HG02973 (cell line): ENCODE data around the gene FNTB.

Experiments
- ATAC-seq: cut with Tn5 transposase; IDR thresholded peaks from one replicate; pipeline ENCODE4 v1.9.1; 2021; ENCODE audit warnings: moderate library complexity; ENCODE audit not compliant: unreplicated experiment

Gene FNTB

DNA sequence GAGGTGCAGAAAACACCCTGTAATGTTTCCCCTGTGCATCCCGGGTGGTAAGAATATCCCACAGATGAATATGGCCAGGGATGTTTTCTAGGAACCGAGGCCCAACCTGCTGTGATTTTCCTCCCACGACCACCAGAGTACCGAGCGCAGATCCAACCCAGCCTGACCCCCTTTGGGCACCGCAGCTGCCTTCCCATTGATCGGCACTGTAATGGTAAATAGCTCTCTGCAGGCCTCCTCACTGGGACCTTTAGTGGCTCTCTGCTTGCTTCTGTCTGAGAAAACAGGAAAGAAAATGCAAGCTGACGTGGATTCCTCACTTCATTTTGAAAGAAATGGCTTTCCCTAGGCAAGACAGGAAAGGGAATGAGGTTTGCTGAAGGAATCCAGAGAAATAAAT, 12.1 kb upstream of the FNTB start:
- no peak for ATAC-seq

DNA sequence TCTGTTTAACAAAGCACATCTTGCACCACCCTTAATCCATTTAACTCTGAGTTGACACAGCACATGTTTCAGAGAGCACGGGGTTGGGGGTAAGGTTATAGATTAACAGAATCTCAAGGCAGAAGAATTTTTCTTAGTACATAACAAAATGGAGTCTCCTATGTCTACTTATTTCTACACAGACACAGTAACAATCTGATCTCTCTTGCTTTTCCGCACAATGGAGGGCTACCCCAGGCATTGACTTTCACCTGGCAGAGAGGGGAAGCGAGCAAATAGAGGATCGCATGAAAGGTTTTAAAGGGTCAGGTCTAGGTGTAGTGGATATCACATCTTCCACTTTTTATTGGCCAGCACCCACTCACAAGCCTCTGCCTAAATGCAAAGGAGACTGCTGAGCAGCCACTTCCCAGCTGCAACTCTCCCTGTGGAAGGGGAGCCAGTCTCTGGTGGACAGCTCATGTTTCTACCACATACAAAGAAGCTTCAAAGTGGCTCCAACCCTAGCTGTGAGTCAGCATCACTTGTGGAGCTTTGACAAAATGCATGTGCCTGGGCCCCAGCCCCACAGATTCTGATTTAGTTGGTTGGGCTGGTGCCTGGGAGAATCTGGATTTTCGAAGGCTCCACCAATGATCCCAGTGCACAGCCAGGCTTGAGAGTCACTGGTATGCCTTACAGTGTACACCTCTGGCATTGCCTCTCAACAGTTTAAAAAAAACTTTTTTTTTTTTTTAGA, 7.2 kb upstream of the FNTB start:
- no peak for ATAC-seq

DNA sequence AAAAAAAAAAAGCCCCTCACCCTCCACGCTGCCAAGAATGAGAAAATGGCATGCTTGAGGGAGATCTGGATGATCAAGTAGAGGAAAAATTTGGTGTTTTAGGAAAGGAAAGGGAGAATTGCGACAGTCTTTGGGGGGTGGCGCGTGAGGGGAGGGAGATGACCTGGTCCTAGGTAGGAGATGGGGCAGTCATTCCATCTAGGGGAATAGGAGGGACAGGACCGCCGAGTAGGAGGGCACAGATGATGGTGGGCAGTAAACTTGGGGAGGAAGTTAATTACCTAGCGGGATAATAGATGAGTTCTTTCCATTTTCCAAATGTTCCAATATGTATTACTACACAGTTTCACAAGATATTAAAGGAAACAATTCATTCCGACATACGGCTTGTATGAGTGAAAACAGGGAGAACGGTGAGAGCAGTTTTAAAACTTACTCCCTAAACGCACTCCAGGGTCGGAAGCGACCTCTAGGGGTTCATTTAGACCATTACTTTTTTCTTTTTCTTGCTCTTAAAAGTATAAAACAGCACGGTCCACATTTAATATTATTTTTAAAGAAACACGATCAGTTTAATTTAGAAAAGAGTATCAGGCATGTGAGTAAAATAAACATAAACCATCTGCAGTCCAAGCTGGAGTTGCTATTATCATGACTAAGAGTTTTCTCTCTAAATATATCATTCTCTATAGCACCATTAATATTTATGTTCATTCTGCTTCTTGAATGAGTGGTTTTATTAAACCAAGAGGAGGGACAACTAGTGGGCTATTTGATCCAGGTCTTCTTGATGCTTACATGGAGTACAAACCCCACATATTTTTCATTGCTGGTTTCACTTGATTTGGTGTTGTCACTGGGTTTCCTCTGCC, 3.0 kb upstream of the FNTB start:
- no peak for ATAC-seq

DNA sequence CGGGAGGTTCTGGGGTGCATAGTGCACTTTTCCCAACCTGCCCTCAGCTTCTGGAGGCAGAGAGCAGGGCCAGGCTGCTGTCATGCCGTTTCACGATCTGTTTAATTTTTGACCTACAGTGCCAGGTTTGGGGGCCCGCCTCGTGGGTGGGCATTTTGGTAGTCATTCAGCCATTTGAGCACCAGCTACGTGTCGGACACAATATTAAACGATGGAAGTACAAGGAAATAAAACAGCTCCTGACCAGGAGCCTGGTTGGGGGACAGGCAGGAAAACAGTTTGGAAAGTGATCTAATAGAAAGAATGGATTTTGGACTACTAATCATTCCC, 708 bp downstream of the FNTB start:
- no peak for ATAC-seq

DNA sequence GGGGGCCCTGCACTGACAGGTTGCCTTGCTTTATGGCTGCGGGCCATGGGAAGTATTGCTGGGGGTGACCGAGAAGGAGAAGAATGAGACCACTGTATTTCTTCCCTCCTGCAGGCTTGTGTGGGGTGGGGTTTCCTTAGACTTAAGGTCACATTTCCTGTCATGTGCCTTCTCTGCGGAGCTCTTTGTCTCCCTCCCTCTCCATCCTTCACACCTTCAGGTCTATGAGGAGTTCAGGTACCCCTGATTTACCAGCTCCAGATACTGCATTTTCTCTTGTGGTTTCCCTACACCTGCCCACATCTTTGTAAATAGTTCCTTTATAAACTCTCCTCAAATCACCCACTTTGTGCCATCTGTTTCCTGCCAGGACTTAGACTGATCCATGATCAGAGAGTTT, 3.6 kb downstream of the FNTB start:
- ATAC-seq: no peak

DNA sequence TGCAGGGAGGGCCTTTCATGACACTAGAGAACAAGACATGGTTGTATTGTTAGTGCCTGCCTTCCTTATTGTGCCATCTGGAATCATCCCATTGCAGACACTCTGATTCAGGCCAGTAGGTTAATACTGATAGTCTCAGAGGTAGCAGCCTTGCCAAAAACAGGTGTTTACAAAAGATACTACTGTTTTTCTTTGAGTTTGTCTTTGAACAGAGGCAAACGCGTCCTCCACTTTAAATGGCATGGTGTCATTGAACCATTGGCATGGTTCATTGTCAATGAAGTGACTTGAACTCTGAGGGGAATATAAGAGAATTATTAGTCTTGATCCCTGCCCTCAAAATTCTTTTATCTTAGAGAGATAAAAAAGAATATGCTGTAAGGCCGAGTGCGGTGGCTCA, 4.2 kb downstream of the FNTB start:
- ATAC-seq: no peak

DNA sequence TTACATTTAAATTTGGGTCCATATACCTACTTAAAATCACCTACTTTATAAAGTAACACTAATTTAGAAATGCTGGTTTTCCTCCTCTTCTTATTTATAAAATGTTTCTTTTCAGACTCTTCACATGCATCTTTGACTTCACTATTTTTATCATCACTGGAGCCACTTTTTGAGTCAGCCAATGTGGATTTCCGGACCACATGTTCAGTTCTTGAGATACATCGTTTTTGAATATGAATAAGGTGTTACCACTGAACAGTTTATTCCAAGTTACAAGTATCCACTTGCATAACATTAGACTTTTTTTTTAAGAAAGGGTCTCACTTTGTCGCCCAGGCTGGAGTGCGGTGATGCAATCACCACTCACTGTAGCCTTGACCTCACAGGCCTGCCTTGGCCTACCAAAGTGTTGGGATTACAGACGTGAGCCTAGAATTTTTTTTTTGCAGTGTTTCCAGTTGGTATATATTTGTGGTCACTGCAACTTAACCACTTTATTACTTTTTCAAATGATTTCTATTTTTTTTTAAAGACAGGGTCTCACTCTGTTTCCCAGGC, 5.7 kb downstream of the FNTB start:
- no peak for ATAC-seq

DNA sequence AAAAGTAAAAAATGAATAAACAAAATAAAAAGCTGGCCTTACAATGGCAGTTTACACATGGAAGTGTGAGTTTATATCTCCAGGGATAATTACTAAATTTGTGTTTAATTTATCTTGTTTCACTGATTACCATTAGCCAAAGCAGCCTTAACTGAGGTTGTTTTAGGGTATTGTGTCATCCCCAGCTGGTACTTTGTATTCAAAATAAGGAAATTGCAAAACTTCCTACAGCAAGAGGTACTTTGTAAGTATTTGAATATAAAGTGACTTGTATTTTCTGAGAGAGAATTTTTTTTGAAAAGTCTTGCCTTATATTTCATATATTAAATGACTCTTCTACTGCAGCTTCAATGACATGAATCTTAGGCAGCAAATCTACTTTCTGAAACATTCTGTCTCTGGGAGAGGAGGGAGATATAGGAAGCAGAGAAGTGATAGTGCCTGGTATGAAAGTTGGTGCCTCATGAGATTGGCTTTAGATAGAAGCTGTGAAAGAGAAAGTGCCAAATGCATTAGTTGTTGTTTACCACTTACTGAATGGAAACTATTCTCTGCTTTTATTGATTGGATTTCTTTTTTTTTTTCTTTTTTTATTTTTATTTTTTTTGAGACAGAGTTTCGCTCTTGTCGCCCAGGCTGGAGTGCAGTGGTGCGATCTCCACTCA, 6.7 kb downstream of the FNTB start:
- ATAC-seq: no peak

DNA sequence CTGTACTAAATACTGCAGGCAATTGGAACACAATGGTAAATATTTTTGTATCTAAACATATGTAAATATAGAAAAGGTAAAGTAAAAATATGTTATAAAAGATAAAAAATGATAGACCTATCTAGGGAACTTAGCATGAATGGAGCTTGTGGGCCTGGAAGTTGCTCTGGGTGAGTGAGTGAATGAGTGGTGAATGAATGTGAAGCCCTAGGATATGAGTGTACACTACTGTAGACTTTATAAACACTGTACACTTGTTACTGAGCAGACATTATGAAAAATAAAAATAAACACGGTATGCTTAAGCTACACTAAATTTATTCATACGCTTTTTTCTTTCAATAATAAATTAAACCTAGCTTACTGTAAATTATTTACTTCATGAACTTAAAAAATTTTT, 7.8 kb downstream of the FNTB start:
- no peak for ATAC-seq

DNA sequence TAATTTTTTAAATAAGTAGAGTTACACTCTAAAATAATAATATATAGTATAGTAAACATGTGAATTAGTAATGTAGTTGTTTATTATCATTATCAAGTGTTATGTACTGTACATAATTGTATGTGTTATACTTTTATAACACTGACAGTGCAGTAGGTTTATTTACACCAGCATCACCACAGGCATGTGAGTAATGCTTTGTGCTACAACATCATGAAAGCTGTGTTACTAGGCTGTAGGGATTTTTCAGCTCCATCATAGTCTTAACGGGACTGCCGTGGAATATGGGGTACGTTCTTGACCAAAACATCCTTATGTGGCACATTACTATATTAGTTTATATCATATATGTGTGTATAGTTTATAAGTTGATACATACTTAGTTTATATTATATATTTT, 8.6 kb downstream of the FNTB start:
- ATAC-seq: no peak

DNA sequence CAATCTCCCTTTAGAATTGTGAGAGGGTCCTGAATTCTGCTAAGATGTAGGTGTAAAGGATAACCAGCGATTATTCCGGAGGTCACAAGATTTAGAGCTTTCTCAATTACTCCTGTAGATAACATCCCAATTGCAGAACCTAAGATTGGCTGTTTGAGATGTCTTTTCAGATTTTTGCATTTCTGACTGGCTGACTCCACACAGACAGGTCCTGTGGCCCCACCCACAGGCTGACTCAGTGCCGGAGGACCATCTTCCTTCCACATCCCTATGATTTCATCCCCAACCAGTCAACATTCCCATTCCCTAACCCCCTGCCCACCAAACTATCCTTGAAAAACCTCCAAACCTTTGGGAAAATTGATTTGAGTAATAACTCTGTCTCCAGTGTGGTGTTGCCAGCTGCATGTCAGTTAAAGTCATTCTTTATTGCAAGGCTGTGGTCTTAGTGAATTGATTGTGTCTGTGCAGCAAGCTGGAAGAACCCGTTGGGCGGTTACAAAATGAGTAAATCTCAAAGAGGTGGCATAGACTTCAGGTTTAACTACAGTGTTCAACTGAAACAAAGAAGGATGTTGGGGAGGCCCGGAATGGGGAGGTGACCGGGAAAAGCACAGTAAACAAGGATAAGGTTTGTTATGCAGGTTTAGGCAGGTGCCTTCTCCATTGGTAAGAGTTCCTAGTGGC, 10.6 kb downstream of the FNTB start:
- ATAC-seq: no peak

DNA sequence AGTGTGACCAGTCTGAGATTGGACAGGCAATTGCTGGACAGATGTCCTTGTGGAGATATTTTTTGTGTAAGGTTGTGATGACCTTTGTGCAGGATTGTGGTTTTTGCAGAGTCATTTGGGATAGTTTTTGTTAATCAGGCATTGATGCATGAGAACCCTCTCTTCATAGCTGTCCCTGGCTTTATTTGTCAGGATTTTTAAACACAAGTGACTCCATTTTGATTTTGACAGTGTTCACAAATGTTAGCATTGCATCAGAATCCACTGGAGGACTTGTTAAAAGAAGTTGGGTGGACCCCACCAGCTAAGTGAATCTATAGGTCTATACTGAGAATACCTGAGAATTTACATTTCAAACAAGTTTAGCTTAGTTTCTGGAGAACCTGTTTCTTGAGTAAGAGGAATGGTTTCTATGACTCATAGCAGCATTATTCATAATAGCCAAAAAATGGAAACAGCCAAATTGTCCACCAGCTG, 11.8 kb downstream of the FNTB start:
- no peak for ATAC-seq

DNA sequence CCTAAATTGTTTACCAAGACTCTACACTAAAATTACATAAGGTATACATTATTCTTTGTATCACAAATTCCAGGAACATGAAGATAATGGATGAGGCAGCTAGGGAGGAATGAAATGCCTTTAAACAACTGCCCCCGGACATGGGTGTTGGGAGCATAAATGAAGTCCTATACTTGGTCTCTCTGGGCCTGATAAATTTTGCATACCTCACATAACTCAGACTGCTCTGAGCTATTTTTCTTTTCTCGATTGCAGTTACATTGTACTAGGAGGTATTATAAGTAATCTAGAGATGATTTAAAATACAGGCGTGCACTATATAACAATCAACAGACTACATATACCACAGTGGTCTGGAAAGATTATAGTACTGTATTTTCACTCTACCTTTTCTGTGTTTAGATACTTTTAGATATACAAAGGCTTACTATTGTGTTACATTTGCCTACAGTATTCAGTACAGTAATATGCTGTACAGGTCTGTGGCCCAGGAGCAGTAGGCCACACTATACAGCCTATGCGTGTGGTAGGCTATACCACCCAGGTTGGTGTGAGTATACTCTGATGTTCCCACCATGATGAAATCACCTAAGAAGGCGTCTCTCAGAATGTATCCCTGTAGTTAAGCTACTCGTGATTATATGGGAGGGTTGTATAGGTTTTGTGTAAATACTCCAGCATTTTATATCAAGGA, 14.3 kb downstream of the FNTB start:
- no peak for ATAC-seq

DNA sequence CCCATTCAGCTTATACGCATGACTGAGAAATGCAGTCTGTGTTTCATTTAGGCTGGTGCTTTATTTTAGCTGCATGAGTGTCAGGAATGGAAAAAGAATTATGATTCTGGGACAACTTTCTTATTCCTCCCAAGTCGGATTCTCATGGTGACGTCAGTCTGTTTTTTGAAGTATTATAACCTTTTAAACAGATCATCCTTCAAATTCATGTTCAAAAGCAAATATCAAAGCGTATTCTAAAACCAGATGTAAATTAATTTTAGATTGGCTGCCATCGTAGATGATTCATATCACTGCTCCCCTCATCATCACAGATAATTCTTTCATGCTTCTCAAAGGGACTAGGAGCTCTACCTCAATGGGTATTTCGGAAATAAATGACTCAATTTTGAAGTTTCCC, 15.0 kb downstream of the FNTB start:
- no peak for ATAC-seq

DNA sequence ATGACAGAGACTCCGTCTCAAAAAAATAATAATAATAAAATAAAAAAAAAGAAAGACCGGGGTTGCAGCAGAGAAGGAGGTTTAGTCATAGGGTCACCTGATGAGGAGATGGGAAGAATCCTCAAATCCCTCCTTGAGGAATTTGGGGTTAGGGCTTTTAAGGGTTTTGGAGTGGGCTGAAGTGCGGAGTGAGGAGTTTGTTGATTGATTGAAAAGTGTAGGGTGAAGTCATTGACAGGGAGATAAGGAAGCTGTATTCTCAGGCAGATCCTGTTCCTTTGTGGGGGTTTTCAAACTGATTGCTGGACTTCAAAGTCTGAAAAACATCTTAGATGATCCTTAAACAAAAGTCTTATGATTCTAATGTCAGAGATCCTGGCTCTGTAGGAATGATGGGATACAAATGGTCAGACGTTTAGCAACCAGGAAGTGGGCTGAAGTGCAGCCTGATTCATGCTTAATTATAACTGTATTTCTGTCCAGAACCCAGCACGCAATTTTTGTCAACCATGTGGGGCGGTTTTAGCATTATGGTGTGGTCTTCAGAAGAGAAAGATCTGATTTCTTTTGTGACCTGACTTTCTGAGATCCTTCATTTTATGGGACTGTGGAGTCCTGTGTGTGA, 16.0 kb downstream of the FNTB start:
- no peak for ATAC-seq

DNA sequence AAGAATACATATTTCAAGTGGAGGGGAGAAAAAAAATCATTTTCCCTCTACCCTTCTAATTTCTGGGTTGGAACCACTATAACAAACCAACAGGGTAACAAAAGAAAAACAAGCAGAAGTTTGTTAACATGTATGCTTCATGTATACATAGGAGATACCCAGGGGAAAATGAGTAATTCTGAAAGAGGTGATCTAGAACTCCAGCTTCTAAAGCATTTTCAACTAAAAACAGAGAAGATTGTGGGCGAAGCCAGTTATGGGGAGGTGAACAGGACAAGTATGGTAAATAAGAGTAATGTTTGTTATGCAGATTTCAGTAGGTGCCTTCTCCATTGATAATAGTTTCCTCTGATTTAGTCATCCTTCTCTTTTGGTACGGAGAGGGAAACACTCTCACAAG, 16.7 kb downstream of the FNTB start:
- ATAC-seq: peak; percentile 52

DNA sequence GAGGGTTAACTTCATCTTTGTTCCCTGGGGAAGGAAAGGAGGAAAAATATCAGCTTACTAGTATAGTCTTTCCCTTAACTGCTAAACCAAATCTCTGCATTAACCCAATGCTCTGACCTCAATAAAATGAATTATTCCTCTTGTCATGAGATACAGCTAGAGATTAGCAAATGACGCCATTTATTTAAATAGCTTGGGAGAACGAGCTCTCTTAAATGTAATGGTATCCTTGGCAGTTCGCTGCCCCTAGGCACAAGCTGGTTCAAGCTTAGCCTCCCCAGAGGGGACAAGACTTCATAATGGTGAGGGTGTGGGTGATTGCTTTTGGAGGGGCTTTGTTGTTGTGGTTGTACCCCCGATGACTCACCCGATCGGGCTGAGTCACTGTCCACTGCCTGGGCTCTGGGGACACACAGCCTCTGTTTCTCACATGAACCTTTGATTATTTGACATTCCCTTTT, 19.6 kb downstream of the FNTB start:
- ATAC-seq: no peak

DNA sequence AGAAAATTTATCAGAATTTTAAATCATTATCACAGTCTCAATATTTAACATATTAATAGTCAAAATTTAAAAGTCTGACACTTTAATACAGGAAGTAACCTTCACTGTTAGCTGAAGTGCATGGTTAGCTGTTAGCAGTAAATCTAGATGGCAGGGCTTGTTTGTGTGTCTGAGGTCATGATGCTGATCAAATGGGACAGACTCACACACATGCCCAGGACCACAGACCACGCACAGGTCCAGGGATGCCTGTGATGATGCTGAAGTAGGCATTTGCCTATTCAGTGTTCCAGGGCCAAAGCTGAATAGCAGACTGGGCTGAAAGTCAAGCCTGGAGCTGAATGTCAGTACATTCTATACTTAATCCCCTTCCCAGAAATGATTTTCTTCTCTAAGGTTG, 20.5 kb downstream of the FNTB start:
- no peak for ATAC-seq

DNA sequence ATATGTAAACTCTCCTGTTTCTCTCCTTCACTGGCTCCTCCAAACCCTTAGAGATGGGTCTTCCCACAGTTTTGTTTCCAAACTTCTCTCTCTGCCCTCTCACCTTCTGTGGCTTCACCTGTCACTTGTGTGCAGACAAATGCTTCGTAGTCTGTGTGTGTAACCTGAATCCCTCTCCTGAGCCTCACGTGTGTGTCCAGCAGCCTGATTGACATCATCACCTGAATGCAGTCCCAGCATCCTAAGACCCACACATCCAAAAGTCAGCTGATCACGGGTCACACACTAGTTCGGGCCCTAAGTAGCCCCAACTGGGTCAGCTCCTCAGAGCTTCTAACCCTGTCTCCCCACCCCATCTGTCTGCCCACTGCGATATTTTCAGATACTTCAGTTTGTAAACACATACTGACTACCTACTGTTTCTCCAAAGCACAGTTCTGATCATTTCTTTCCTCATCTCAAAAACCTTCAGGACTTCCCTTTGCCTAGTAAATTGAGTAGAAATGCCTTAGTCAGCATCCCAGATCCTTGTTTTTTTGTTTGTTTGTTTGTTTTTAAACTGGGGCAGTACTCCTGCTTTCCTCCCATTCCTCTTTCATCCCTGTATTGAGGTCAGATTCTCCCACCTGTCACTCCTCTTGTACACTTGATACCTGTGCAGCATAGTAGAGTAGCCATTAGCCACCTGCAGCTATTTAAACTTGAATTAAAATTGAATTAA, 23.7 kb downstream of the FNTB start:
- no peak for ATAC-seq
